Peyer's patch (tissue), 4 donors: ENCODE results near the gene SEMA5A.

Experiments
- CTCF ChIP-seq, 6 experiments: fragments of 450-650 bp in 4 of 6; fragments of 200-600 bp in 2 of 6; sonication (generic) in 1 of 6; IDR thresholded peaks; one replicate each; pipeline ENCODE4 v1.5.1; 2017 to 2019; ENCODE audit warnings: antibody characterized with exemption in 6 of 6, mild to moderate bottlenecking in 3 of 6, moderate library complexity in 1 of 6
- POLR2A ChIP-seq, 2 donors: fragments of 450-650 bp; IDR thresholded peaks; one replicate each; pipeline ENCODE4 v1.5.1; 2017; ENCODE audit warnings: antibody characterized with exemption in 2 of 2, mild to moderate bottlenecking in 2 of 2, moderate library complexity in 2 of 2

GRCh38 chr5:9126490-9126889, 419.4 kb downstream of the SEMA5A start:
- no peak for TF ChIP-seq CTCF (IDR thresholded peaks at IDR 0.05)
- TF ChIP-seq POLR2A (IDR thresholded peaks at IDR 0.05) = no peak
